Liver (tissue), 9 donors: ENCODE measurements around the gene FBXW7. TPM values are rescaled to one million over a fixed set of nuclear protein-coding genes. Genes with fewer than 3 reads are reported as not detected.

Experiments
- DNase-seq: peaks from one replicate; pipeline ENCODE4 v3.0.0-alpha.2; 2017; ENCODE audit warnings: low spot score
- H3K27ac ChIP-seq, 2 donors: one replicate each; pipeline ENCODE4 v1.7.0; 2013; ENCODE audit warnings: inconsistent platforms in 2 of 2, low read length in 2 of 2, control low read depth in 1 of 2, low read depth in 1 of 2, mild to moderate bottlenecking in 1 of 2
- H3K27me3 ChIP-seq, 4 donors: one replicate each; pipeline versions ENCODE4 v1.6.1 to v1.7.0; 2013; ENCODE audit warnings: low read length in 3 of 4, inconsistent platforms in 1 of 4, mild to moderate bottlenecking in 1 of 4, moderate library complexity in 1 of 4; ENCODE audit not compliant: control insufficient read depth in 4 of 4, insufficient read depth in 4 of 4
- H3K36me3 ChIP-seq, 4 donors: one replicate each; pipeline versions ENCODE4 v1.6.1 to v1.7.0; 2013; ENCODE audit warnings: low read length in 3 of 4, mild to moderate bottlenecking in 3 of 4, low read depth in 1 of 4, moderate library complexity in 1 of 4; ENCODE audit not compliant: control insufficient read depth in 4 of 4, insufficient read depth in 3 of 4
- H3K4me1 ChIP-seq, 4 donors: one replicate each; pipeline versions ENCODE4 v1.6.1 to v1.7.0; 2013; ENCODE audit warnings: low read length in 3 of 4, mild to moderate bottlenecking in 3 of 4, moderate library complexity in 1 of 4; ENCODE audit not compliant: control insufficient read depth in 4 of 4, insufficient read depth in 4 of 4
- H3K4me3 ChIP-seq, 3 donors: one replicate each; pipeline versions ENCODE4 v1.6.1 to v1.7.0; 2013; ENCODE audit warnings: low read length in 3 of 3, control low read depth in 1 of 3, low read depth in 1 of 3, mild to moderate bottlenecking in 1 of 3
- H3K9ac ChIP-seq, 2 donors: one replicate each; pipeline ENCODE4 v1.7.0; 2013; ENCODE audit warnings: low read length in 2 of 2, mild to moderate bottlenecking in 2 of 2, moderate library complexity in 2 of 2, control low read depth in 1 of 2, low read depth in 1 of 2
- H3K9me3 ChIP-seq, 4 donors: one replicate each; pipeline versions ENCODE4 v1.6.1 to v1.7.0; 2013; ENCODE audit warnings: low read length in 3 of 4; ENCODE audit not compliant: control insufficient read depth in 4 of 4
- ATF3 ChIP-seq: IDR thresholded peaks from 2 replicates; pipeline ENCODE4 v1.6.1; 2016; ENCODE audit warnings: antibody characterized with exemption
- CTCF ChIP-seq: fragments of 150-350 bp; IDR thresholded peaks from 2 replicates; pipeline ENCODE4 v1.5.1; 2017; ENCODE audit warnings: improper control_type of control experiment, low read depth, low read length; ENCODE audit not compliant: missing input control
- EGR1 ChIP-seq, 2 donors: IDR thresholded peaks; 2 replicates each; pipeline ENCODE4 v1.6.1; 2016 to 2018; ENCODE audit warnings: antibody characterized with exemption in 2 of 2, low read depth in 2 of 2
- FOXA1 ChIP-seq: IDR thresholded peaks from 2 replicates; pipeline ENCODE4 v1.6.1; 2016; ENCODE audit warnings: antibody characterized with exemption
- FOXA2 ChIP-seq: IDR thresholded peaks from 2 replicates; pipeline ENCODE4 v1.6.1; 2016; ENCODE audit warnings: antibody characterized with exemption
- GABPA ChIP-seq, 2 donors: IDR thresholded peaks in 1 of 2; conservative IDR thresholded peaks in 1 of 2; 2 replicates each; pipeline ENCODE4 v1.6.1; 2016; ENCODE audit warnings: antibody characterized with exemption in 2 of 2, mild to moderate bottlenecking in 1 of 2, moderate library complexity in 1 of 2
- HNF4A ChIP-seq, 2 donors: conservative IDR thresholded peaks; 2 replicates each; pipeline ENCODE4 v1.6.1; 2016; ENCODE audit warnings: antibody characterized with exemption in 2 of 2, mild to moderate bottlenecking in 2 of 2
- HNF4G ChIP-seq: IDR thresholded peaks from 2 replicates; pipeline ENCODE4 v1.6.1; 2016; ENCODE audit warnings: antibody characterized with exemption
- JUND ChIP-seq, 2 donors: IDR thresholded peaks; 2 replicates each; pipeline ENCODE4 v1.6.1; 2016; ENCODE audit warnings: antibody characterized with exemption in 2 of 2
- MAX ChIP-seq: IDR thresholded peaks from 2 replicates; pipeline ENCODE4 v1.6.1; 2016; ENCODE audit warnings: antibody characterized with exemption
- NR2F2 ChIP-seq: IDR thresholded peaks from 2 replicates; pipeline ENCODE4 v1.6.1; 2016; ENCODE audit warnings: antibody characterized with exemption
- RAD21 ChIP-seq, 2 donors: IDR thresholded peaks; 2 replicates each; pipeline ENCODE4 v1.6.1; 2016; ENCODE audit warnings: antibody characterized with exemption in 2 of 2, mild to moderate bottlenecking in 2 of 2
- REST ChIP-seq: IDR thresholded peaks from 2 replicates; pipeline ENCODE4 v1.6.1; 2016; ENCODE audit warnings: antibody characterized with exemption, mild to moderate bottlenecking
- RXRA ChIP-seq, 2 donors: IDR thresholded peaks; 2 replicates each; pipeline ENCODE4 v1.6.1; 2017 to 2018; ENCODE audit warnings: antibody characterized with exemption in 2 of 2, mild to moderate bottlenecking in 1 of 2
- TAF1 ChIP-seq: conservative IDR thresholded peaks from 2 replicates; pipeline ENCODE4 v1.6.1; 2016; ENCODE audit warnings: antibody characterized with exemption, mild to moderate bottlenecking
- YY1 ChIP-seq: IDR thresholded peaks from 2 replicates; pipeline ENCODE4 v1.6.1; 2016; ENCODE audit warnings: antibody characterized with exemption, mild to moderate bottlenecking
- ZBTB33 ChIP-seq: IDR thresholded peaks from 2 replicates; pipeline ENCODE4 v1.6.1; 2016; ENCODE audit warnings: antibody characterized with exemption
- WGBS: extraction: QIAGEN DNeasy Blood & Tissue Kit; methylation state at CpG from one replicate; pipeline ENCODE4 v1.1.7; 2013; 5-methylcytosine and 5-hydroxymethylcytosine counted together
- polyA plus RNA-seq, 2 donors: library from polyadenylated mRNA; stranded (reverse) in 1 of 2; unstranded in 1 of 2; fragments of 200-250 nt in 1 of 2; fragments of >200 nt in 1 of 2; fragmentation: Nextera tagmentation in 1 of 2; extraction: Ambion mirVana in 1 of 2; gene quantifications; one replicate each; pipeline versions ENCODE4 v1.2.1 to v1.2.3, GENCODE V29; 2013 to 2015
- total RNA-seq, 2 donors: library from RNA; depleted of rRNA; stranded (reverse); fragments of >200 nt; gene quantifications; one replicate each; pipeline ENCODE4 v1.2.3, GENCODE V29; 2014
- donor health status: healthy.
- donor health status: healthy.
- donor health status: healthy.
- donor health status: healthy.
- donor health status: healthy.

The FBXW7 gene
- total and polyA plus RNA-seq, 4 donors, result 4.0 to 56.9 (median 16.1) TPM

- WGBS, result 97% methylated on average over 6 of the region's 6 CpGs
- H3K27ac ChIP-seq, result no peak overlapping the region
- no peaks in the 10 kb centered on the region for H3K27me3 ChIP-seq
- H3K9ac ChIP-seq, result no peak overlapping the region
- no peak for DNase-seq
- H3K36me3 ChIP-seq, result peaks cover 0 to 34% (median 15%) of the 10 kb centered on the region in 4 donors
- no peak overlapping the region for H3K4me3 ChIP-seq
- H3K4me1 ChIP-seq, result no peaks in the 10 kb centered on the region
- TF ChIP-seq GABPA (IDR thresholded peaks at IDR 0.05 in 1 of 2, conservative IDR thresholded peaks at IDR 0.05 in 1 of 2), result no peak
- TF ChIP-seq EGR1 (IDR thresholded peaks at IDR 0.05; ENCODE audit: low read depth in 2 of 2), result no peak
- H3K9me3 ChIP-seq, result no peaks in the 10 kb centered on the region
These were observed 213.2 kb downstream of the FBXW7 start for GRCh38 chr4:152322656-152323055.

GRCh38 chr4:152321923-152322322 is 214.0 kb downstream of the FBXW7 start:
- H3K4me3 ChIP-seq, result no peak overlapping the region
- whole genome bisulfite sequencing, result 91% methylated on average over 1 of the region's 1 CpG
- DNase-seq, result no peak
- H3K27ac ChIP-seq, result no peak overlapping the region
- H3K9ac ChIP-seq, result no peak overlapping the region
- peaks cover 0 to 33% (median 15%) of the 10 kb centered on the region in 4 donors for H3K36me3 ChIP-seq
- no peak for TF ChIP-seq RAD21 (IDR thresholded peaks at IDR 0.05)
- no peak for TF ChIP-seq NR2F2
- no peak for TF ChIP-seq HNF4A (conservative IDR thresholded peaks at IDR 0.05)
- no peak for TF ChIP-seq EGR1 (IDR thresholded peaks at IDR 0.05; ENCODE audit: low read depth in 2 of 2)
- no peak for TF ChIP-seq FOXA1
- no peak for TF ChIP-seq CTCF
- TF ChIP-seq TAF1, result no peak
- no peak for TF ChIP-seq REST
- no peak for TF ChIP-seq FOXA2
- TF ChIP-seq HNF4G, result no peak
- TF ChIP-seq ZBTB33, result no peak
- no peak for TF ChIP-seq YY1
- TF ChIP-seq JUND (IDR thresholded peaks at IDR 0.05), result no peak
- TF ChIP-seq ATF3, result no peak
- no peak for TF ChIP-seq MAX
- TF ChIP-seq RXRA (IDR thresholded peaks at IDR 0.05), result no peak
- TF ChIP-seq GABPA (IDR thresholded peaks at IDR 0.05 in 1 of 2, conservative IDR thresholded peaks at IDR 0.05 in 1 of 2), result no peak
- H3K4me1 ChIP-seq, result no peaks in the 10 kb centered on the region
- H3K27me3 ChIP-seq, result no peaks in the 10 kb centered on the region
- no peaks in the 10 kb centered on the region for H3K9me3 ChIP-seq
